RKO (cell line): ENCODE results near the gene RGS1.

Experiments used
- DNase-seq: peaks from one replicate; pipeline ENCODE4 v3.0.0-alpha.2; 2016; ENCODE audit warnings: low spot score

Gene RGS1

GRCh38 chr1:192620071-192620635, 44.6 kb downstream of the RGS1 start:
- no peak for DNase-seq

GRCh38 chr1:192626366-192627179, 51.0 kb downstream of the RGS1 start:
- no peak for DNase-seq

- no peak for DNase-seq
These were observed 52.3 kb downstream of the RGS1 start for GRCh38 chr1:192627901-192628300.

GRCh38 chr1:192628396-192629057, 53.0 kb downstream of the RGS1 start:
- no peak for DNase-seq

- DNase-seq, result no peak
These were observed 54.0 kb downstream of the RGS1 start for GRCh38 chr1:192629612-192630011.
